ENCODE measurements around the gene POGZ.
A peak's percentile ranks its signal among the peaks of the same experiment; 100 is the strongest.
"Not testable (repeated sequence)": the region's sequence is repeated elsewhere in the genome, so short reads cannot be mapped to it uniquely, and the experiment has no call there.

POGZ gene

GRCh38 chr1:151407304-151407703 lies 52.0 kb downstream of the POGZ start:
- no peak for DNase-seq

DNA sequence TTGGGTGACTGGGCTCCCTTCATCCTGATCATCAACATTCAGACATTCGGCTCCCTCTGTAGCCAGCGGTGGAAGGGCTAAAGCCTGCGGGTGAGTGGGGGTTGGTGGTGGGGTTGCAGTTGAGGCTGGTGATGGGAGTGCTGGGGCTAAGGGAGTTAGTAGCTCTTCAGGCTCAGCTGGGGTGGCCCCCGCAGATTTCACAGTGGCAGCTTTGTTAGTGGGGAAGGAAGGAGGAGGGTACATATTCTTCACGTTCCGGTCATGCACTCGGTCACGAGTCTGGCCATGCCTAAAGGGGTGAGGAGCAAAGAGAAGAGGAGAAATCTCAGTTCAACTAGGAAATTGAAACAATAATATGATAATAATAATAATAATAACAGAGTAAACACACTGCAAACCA lies 53.1 kb downstream of the POGZ start:
- DNase-seq: no peak

DNA sequence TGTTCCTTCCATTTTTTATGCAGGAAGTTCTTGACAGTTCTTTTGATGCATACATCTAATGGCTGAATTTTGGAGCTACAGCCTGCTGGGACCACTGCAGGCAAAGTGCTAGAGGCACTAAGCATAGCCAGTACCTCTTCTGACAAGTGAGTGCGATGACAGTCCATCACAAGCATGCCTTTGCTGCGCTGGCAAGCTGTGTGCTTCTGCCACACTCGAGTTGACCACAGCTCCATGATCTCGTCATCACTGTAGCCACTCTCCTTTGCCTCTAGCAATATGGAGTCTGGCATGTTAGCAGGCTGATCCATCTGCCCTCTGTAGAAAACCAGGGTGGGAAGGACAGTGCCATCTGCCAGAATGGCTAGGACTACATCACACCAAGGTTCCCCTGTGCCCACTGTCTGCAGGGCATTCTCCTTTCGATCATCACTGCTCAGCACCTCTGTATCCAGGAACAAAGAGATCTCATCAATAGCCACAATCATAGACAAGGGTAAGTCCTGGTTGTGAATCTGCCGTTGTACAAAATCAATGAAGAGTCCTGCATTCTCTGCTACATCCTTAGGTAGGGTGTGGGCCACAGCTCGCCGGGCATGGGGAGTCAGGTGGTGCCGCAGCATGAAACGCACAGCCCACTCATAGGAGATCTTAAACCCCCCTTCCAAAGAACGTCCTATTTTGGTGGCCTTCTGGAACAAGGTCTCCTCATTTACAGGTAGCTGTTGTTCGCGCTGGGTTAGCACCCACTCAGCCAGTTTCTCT lies 53.9 kb downstream of the POGZ start:
- no peak for DNase-seq

- DNase-seq: no peak
Observed at GRCh38 chr1:151403612-151404011, 55.7 kb downstream of the POGZ start.

- DNase-seq: no peak
Observed at GRCh38 chr1:151402764-151403163, 56.5 kb downstream of the POGZ start.

- no peak for DNase-seq
Observed at GRCh38 chr1:151401860-151402259, 57.4 kb downstream of the POGZ start.

GRCh38 chr1:151401125-151401788 lies 58.0 kb downstream of the POGZ start:
- no peak for DNase-seq

- peak; percentile 88 for DNase-seq
Observed at GRCh38 chr1:151399324-151400171, 59.7 kb downstream of the POGZ start, which contains the start of gene PSMB4. Gene PSMB4 (plus strand): TSS chr1:151399573. CDS start chr1:151399588, 15 bp downstream.

DNA sequence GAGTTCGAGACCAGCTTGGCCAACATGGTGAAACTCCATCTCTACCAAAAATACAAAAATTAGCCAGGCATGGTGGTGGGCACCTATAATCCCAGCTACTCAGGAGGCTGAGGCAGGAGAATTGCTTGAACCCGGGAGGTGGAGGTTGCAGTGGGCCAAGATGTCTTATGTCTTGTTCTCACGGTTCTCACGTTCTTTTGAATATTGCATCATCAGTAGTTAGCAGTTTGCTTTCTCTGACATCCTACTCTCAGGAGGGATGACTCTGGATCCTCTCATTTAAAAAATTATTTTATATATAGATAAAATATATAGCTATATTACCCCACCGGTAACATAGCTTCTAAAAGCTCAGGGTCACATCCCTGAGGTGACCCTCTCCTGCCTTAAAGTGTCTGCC lies 63.0 kb downstream of the POGZ start:
- not testable (repeated sequence) for DNase-seq

DNA sequence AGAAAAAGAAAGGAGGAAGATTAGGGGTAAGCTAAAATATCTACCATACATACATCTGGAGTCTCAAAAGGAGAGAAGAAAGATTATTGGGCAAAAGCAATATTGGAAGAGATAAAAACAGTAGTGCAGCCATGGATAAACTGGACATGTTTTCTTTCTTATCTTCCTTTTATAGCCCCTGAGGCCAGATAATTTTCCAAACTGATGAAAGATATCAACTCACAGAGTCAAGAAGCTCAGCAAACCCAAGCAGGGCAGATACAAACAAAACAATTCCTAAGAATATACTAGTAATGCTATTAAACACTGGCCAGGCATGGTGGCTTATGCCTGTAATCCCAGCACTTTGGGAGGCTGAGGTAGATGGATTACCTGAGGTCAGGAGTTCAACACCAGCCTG lies 65.7 kb downstream of the POGZ start:
- DNase-seq: no peak

GRCh38 chr1:151391079-151391563 lies 68.2 kb downstream of the POGZ start:
- DNase-seq: no peak

DNA sequence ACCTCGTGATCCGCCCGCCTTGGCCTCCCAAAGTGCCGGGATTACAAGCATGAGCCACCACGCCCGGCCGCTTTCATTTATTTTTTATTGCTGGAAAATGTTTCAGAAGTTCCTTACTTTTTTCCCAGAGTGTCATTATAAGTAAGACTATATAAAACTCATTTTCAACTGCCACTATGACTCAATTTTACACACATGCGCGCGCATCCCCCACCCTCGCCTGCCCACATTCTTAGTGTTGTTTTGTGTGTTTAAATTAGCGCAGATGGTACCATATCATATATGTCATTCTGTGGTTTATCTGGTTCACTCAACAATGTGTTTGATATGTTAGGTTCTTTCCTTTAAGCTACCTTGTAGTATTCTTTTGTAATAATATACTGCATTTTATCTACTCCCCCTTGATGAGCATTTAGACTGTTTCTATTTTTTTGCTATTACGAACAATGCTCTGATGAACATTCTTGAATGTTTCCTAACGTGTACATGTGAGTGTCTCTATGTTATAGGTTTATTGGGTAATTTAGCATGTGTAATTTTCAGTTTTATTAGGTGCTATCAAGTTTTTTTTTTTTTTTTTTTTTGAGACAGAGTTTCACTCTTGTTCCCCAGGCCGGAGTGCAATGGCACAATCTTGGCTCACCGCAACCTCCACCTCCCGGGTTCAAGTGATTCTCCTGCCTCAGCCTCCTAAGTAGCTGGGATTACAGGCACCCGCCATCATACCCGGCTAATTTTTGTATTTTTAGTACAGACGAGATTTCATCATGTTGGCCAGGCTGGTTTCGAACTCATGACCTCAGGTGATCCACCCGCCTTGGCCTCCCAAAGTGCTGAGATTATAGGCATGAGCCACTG lies 68.8 kb downstream of the POGZ start:
- not testable (repeated sequence) for DNase-seq

DNA sequence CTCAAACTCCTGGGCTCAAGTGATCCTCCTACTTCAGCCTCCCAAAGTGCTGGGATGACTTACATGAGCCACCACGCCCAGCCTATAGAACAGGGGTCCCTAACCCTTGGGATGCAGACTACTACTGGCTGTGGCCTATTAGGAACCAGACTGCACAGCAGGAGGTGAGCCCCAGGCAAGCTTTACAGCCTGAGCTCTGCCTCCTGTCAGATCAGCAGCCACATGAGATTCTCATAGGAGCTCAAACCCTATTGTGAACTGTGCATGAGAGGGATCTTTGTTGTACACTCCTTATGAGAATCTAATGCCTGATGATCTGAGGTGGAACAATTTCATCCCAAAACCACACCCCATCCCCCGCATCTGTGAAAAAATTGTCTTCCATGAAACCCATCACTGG lies 73.3 kb downstream of the POGZ start:
- DNase-seq: no peak

- DNase-seq: no peak
Observed at GRCh38 chr1:151384584-151384983, 74.7 kb downstream of the POGZ start.

DNA sequence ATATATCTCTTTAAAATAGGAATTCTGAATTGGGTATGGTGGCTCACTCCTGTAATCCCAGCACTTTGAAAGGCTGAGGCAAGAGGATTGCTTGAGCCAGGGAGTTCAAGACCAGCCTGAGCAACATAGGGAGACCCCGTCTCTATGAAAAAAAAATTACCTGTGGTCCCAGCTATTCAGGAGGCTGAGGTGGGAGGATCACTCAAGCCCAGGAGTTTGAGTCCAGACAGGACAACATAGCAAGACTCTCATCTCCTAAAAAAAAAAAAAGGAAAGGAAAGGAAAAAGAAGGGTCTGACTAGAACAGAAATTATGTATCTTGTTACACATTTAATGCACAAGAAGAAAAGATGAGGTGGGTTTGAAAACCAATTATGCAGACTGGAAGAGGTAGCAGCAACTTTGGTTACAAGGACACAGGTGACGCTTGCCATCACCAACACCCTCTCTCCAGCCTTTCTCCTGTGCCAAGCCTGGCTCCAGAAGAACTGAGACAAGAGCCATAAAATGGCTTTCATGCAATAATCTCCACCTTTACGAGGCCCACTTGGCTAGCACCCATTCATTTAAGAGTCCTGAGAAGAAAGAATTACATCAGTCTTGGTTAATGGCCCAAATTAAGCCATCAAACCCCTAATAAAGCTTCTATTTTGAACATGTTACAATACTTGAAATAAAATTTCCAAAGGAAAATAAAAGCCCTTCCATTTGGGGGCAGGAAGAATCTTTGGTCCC lies 82.0 kb downstream of the POGZ start:
- no peak for DNase-seq

GRCh38 chr1:151373196-151373595 lies 86.1 kb downstream of the POGZ start:
- no peak for DNase-seq

GRCh38 chr1:151372058-151372934 lies 87.0 kb downstream of the POGZ start, which contains the start of gene SELENBP1:
Gene SELENBP1 (minus strand): TSS chr1:151372705. CDS start chr1:151372641, 64 bp downstream.
- peak; percentile 89 for DNase-seq

- DNase-seq: peak; percentile 80
Observed at GRCh38 chr1:151371370-151372057, 87.8 kb downstream of the POGZ start.

DNA sequence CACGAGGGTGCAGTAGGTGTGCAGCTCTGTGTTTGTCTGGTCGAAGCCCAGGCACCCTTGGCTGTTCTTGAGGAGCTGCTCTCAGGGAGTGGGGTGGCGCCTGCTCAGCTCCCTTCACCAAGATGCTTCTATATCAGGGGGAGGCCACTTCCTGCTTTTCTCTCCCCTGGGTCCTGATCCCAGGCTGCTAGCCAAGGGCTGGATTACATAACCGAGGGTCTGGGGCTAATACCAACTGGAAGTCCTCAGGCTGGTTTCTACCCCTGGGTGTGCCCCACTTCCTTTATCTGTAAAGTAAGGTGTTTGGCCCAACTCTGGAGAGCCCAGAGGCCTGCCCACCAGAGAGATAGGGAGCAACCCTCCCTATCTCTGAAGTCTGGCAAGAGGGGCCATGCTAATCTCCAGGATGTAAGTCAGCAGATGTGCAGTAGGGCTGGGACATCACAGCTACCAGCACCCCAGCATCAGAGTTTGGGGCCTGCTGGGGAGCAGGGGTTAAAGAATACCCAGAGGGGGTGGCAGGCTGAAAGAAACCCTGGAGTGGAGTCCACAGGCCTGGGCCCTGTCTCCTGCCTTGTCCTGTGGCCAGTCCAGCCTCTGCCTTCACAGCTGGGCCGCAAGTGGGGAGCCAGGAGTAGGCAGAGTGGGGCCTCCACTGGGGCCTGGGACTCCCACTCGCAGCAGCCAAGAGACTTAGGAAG lies 88.9 kb downstream of the POGZ start:
- no peak for DNase-seq

All from NCI-H2029 (cell line).